Stimulated activated CD4-positive, alpha-beta T cell treated with anti-CD3 and anti-CD28 coated beads, Interleukin-4, amount 100 ng/mL, for 24 hours (primary cell): ENCODE results near the gene DUSP5.

Experiments used
- DNase-seq: peaks from one replicate; pipeline ENCODE4 v3.0.0-alpha.2; 2020

DUSP5 gene

DNA sequence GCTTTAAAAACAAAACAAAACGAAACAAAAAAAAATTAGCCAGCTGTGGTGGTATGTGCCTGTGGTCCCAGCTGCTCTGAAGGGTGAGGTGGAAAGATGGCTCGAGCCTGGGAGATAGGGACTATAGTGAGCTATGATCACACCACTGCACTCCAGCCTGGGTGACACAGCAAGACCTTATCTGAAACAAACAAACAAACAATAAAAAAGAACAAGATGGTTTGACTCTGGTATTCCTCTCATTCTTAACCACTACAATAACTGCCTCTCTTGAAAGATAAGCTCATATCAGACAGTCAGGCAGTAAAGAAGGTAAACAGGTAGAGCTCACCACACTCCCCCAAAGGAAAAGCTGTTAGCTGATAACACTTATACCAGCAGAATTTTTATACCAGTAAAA is 14.1 kb upstream of the DUSP5 start:
- no peak for DNase-seq

DNA sequence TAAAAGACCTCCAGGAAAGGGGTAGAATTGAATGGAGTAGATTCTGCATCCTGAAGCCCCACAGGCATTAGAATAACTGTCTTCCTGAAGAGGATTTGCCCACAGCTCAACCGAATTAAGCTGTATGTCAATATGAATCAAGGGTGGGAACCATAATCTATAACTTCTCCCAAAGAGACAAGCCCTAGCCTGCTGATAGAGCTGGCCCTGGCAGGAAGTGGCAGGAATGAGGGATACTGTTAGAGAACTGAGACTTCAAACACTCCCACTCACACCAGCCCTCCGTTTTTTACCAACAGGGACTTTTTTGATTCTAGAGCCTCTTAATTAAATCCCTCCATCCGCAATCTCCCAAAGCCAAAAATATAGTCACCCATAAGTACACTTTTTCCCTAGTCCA is 12.2 kb upstream of the DUSP5 start:
- DNase-seq, result no peak

DNA sequence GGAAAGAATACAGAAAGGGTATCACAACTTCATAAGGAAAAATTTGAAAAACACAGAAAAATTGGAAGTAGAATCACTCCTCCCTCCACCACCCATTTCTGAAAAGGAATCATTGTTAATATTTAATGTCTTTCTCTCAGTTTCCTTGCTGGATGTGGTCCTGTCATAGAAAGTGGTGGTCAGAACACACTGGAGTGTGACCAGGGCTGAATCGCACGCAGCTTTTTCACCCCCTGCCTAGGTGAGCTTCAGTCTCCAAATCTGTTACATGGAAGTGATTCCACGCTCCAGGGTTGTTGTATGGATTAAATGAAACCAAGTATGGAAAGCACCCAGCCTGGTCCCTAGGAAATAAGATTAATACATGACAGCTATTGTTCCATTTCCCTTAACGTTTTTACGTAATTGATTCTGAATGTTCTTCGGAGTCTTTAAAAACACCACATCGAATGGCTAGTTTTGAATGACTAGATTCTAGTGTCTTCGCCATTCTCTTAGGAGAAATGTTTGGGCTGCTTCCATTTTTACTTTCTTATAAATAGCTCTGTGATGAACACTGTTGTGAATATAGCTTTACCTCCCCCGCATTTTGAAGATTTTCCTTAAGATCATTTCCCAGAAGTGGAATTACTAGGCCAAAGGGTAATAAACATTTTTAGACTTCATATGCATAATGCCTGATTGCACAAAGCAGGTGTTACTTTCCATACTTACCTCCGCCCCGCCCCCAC is 10.9 kb upstream of the DUSP5 start:
- no peak for DNase-seq

DNA sequence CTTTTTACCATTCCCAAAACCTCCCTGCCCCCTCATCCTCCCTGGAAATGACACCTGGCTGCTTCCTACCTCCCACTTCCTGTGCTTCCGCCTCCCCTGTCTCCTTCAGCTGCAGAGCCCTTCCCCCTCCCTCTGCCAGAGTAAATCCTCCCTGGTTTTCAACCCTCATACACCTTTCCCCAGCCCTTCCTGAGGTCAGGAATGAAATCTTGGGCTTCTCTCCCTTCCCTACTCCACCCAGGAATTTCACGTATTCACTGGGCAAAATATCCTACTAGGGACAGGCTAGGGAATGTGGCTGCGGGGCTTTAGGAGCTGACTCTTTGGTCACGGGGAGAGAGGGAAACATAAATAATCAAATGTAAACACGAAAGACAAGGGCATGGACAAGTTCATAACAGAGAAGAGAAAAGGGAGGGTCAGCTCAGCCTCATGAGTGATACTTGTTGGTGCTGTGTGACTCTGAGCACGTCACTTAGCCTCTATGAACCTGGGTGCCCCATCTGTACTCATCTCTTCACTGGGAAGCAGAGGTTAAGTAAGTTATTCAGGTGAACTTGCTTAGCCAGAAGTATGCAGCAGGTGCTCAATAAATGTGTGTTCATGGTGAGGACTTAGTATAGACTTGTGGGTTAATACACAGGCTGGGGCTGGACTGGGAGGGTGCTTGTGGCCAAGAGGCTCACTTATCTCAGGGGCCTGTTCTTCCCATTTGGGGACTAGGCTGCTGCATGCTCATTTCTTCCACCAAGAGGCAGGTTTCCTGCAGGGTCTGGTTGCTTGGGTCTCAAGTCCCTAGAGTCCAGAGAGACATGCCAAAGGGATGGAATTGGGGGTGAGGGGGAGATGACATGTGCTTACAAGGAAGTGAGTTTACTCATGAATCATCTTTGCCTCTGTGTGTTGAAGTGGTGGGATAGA is 10.0 kb upstream of the DUSP5 start:
- no peak for DNase-seq

DNA sequence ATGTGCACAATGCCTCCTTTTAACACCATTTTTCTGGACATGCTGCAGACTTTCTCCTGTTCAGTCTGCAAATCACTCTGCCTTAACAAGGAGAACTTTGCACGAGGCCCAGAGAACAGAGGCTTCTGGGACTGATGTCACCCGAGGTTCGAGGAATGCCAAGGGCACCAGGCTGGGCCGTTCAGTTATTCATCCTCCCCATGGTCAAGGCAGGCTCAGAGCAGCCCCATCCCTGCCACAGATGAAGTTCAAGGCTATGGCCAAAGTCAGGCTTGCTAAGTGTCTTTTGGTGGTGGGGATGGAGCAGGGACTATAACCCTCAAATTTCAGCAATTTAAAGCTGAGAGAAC is 9.4 kb upstream of the DUSP5 start:
- no peak for DNase-seq

DNA sequence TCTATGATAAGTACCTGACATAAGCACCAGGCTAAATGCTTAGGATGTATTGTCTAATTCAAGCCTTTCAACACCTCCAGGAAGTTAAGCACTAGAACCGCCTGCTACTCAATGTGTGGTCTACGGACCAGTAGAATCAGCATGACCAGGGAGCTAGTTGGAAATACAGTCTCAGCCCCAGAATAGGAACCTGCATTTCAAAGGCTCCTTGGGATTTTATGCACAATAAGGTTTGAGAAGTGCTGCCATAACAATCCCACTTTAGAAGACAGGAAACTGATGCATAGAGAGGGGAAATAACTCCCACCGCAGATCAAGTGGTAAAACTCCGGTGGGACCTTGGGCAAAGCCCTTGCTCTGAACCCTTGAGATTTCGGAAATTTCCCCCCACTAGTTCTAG is 8.8 kb upstream of the DUSP5 start:
- no peak for DNase-seq

DNA sequence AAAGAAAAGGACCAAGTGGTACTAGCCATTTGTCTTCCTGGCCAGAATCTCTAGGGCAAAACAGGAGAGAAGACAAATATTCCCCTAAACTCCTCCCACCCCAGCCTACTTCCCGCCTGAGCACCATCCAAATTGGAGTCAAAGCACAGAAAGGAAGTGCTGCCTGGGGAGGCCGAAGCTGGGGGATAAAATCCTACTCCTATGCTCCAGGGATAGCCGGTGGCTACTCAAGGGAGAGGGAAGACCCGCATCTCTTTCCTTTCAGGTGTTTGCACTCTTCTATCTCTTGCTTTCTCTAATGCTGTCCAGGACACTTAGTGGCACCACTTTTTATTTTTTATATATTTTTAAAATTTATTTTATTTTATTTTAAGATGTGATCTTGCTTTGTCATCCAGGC is 7.1 kb upstream of the DUSP5 start:
- no peak for DNase-seq

DNA sequence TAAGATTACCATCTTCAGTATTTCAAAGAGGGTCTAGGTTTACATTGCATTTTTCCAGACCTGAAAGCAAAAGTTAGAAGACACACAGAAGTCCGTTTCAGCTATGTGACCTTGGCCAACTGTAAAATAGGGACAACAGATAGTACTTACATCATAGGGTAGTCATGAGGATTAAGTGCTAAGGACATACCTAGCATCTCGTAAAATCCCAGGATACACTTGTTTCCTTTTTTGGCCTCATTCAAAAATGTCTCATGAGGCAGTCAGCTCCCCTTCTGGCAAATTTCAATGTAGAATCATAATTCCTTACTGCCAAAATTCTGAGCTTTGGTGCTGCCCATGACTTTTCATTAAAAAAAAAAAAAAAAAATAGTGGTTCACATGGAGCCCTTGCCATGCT is 6.4 kb upstream of the DUSP5 start:
- DNase-seq, result no peak

DNA sequence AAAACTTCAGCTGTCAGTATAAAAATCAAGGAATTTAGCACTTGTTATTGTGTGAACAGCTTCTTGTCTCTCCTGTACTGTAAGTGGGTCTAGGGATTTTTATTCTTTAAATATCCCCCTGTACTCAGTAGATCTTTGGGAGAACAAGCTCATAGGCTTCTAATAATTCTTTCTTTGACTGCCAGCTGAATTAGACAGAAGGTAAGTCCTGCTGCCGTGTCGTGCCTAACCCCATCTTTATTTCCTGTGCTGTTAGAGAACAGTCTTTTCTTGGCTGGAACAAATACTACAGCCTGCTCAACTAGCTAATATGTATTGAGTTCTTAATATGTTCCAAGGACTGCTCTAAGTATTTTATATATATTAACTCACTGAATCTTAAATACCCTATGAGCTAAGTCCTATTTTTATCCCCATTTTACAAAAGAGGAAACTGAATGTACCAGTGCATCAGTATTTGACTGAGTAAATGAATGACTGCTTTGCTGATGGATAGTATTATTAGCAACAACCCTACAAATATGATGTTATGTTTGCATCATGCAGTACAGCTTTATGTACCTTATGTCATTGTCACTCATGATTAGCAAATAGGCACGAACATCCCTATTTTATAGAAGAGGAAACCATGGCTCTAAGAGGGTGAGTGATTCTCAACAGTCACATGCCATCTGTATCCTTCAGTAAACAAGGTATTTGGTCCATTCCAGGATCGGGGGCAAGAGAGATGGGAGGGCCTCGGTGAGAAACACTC is 5.5 kb upstream of the DUSP5 start:
- DNase-seq, result no peak

DNA sequence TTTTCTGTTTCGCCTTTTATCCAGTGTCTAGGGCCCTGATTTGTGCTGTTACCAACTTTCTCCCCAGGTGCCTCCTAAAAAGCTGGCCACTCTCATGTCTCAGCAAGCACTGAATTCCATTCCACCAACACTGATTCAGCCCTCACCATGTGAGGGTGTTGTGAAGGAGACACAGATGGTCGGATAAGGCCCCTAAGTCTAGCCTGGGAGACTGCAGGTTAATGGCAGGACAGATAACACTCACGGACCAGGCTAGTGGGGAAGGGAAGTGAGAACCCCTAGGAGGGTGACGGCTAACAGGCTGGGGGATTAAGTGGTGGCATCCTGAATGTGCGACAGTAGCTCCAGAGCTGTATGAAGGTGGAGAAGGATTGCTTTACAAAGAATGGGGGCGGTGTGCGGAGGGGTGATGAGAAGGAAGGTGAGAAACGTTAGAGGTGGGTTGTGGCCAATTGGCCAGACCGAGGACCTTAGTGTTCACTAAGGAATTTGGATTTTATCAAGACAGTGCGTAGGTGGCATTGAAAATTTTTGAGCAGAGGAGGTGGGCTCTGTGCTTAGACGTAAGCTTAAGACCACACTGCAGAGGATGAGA is 3.8 kb upstream of the DUSP5 start:
- DNase-seq, result no peak

DNA sequence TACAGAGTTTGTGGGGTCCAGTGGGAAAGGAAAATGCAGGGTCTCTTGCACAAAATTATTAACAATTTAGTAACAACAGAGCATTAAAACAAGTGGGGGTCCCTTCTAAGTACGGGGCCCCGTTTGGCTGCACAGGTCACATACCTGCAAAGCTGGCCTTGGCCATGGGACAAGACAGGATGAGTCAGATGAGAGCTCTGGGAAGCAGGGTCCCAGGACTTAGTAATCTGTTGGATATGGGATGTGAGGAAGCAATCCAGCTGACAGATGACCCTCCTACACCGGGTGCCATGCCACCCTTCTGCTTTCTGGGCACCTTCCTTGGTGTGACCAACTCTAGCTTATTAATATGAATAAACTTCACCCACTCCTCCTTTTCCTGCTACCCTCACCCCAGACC is 3.2 kb upstream of the DUSP5 start:
- no peak for DNase-seq

DNA sequence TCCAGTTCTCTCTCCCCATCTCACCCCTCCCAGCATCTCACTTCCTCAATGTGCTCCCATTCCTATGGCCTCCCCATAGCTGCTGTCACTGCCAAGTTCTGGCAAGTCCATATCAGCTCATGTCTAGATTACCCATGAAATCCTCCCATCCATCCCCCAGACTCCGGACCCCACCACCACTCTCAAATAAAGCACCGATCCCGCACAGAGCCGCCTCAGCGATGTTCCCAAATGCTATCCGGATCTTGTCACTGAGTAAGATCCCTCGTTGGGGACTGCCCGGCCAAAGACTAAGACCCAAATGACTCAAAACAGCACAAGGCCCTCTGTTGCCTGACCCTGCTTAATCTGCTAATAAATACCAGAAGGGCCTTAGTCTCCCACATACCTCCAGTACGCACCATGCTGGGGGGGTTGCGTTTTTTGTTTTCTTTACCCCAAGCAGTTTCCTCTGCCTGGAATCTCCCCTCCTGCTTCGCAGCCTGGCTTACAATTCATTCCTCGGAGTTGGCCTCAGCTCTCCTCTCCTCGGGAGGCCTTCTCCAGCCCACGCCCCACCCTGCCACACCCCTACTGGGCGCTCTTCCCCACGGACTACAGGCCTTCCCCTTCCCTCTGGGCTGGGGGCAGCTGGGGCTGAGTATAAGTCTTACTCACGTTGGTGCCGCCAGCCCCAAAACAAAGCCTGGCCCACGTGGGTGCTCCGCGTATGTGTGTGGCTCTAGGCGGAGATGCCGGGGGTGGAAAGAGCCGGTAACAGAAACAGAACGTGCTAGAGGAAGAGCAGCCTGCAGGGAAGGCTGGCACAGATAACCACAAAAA is 1.8 kb upstream of the DUSP5 start:
- DNase-seq, result peak; percentile 78

DNA sequence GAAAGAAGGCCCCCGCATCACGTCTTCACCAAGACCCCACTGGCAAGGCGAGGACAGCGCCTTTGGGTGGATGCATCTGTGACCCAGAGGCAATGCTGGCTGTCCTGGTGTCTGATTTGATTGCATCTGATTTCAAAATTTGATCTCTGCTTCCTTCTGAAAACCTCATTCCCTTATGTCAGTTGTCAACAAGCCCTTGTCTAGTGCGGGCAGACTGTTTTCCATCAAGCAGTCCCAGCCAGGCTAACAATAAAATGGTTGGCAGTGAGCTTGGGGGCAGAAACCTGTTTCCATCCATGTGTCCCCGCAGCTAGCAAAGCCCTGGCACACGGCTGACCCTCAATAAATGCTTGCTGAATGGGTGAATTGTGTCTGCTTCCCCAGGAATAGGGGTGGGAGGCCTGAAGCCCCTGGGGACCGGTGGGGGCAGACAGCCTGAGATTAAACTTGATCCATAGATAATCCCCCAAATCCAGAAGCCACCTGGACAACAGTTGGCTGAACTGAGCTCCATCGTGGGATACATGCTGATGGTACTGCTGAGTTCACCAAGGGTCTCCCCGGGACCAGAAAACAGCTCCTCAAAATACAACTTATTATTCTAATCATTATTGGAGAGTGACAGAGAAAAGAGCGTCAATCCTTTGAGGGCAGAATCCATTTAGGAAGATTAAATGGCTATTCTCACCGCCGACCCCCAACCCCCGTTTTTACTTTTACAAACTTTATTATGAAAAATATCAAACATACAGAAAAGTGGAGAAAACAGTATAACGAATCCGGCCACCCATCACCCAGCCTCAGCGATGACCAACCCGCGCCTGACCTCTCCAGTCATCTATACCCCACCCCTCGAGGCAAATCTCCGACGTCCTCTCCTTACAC is 912 bp upstream of the DUSP5 start:
- no peak for DNase-seq

DNA sequence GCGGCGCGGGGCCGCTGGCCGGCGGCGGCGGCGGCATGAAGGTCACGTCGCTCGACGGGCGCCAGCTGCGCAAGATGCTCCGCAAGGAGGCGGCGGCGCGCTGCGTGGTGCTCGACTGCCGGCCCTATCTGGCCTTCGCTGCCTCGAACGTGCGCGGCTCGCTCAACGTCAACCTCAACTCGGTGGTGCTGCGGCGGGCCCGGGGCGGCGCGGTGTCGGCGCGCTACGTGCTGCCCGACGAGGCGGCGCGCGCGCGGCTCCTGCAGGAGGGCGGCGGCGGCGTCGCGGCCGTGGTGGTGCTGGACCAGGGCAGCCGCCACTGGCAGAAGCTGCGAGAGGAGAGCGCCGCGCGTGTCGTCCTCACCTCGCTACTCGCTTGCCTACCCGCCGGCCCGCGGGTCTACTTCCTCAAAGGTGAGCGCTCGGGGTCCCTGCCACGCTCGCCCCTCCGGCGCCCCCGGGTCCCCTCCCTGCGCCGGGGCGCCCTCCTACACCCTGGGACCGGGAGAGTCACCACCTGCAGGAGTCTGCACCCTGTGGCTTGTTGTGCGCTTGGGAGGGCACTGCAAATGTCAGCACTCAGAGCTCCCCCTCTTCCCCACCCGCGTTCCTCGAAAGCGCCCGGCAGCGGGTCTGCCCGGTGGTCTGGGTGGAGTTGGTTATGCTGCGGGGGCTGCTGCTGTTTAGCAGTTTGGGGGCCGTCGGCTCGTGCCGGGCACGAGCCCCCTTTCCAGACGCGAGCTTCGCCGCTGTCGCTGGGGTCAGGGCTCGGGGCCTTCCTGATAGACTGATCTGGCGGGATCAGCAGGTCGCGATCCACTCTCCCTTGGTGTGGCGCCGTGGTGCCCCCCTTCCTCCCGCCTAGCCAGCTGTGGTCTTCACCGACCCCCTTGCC is 627 bp downstream of the DUSP5 start:
- peak; percentile 65 for DNase-seq

DNA sequence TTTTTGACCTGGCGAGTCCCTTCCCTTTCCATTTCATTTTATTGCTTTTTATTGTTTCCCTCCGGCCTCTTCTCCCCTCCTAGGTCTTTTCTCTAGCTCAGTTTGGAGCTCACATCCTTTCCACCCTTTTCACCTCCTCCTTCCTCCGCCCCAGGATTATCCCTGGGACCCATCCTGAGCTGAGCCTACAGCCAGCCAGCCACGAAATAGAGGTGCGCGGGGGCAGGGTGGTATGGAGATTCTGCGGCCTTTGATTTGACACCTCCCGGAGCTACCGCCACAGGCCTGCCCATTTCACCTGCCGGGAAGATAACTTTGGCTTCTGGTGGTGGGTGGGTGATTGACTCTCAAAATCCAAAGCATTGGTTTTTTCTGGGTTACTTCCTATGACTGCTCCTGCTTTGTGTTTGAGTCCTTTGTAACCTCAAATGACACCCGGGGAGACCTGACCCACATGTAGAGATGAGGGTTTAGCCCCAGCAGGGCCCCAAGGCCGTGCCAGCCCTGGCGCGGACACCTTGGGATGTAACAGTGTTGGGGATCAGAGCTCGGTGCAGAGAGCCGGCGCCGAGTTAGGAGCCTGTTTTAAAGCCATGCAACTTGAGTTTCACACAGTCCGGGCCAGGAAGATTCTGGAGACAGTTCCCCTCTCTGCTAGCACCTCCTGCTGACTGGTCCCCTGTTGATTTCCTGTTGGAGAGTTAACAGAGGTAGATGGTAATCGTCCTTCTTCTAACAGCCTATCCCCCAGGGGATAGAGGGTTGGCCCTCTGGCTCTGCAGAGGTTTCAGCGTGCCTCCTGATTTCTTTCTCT is 1.5 kb downstream of the DUSP5 start:
- peak; percentile 46 for DNase-seq

DNA sequence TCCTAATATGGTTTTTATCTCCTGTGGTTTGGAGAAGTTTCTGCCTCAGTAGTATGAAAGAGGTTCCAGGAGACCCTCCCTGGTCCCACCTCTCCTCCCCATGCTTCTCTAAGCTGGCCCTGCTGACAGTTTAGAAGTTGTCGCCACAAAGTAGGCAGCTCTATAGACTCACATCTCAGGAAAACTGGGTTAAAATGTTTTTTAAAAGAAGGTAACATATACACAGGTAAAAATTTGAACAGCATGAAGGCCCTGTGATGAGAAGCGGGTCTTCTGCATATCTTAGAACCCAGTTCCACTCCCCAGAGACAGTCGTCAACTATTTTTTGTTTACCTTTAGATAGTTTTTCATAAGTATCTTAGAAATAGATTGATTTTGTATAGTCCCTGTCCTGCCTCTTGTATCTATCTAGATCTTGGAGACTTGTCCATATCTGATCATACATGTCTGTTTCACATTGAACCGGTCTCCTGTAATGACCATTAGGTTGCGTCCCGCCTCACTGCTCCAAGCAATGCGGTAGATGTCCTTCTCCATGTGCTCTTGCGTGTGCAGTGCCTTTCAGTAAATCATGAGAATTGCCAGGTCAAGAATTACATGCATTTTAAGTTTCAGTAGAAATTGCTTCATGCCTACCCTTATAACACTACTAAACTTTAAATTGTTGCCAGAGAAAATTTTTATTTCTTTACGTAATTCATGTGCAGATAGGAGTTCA is 2.2 kb downstream of the DUSP5 start:
- DNase-seq, result no peak

DNA sequence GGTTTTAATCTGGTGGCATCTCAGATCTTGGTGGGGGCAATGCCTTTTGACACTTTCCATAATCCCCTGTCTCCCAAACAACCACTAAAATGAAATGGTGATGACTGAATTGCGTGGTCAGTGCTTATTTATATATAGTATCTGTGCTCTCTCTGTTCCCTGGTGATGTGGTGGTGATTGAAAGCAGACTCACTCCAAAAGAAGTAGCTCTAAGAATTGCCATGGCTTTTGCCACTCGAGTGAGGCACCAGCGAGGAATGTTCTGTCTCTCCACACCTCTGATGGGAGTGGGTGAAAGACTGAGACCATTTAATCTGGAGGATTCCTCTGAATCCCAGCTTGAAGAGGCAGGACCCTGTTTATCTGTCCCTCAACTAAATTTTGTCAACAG is 2.8 kb downstream of the DUSP5 start:
- no peak for DNase-seq

DNA sequence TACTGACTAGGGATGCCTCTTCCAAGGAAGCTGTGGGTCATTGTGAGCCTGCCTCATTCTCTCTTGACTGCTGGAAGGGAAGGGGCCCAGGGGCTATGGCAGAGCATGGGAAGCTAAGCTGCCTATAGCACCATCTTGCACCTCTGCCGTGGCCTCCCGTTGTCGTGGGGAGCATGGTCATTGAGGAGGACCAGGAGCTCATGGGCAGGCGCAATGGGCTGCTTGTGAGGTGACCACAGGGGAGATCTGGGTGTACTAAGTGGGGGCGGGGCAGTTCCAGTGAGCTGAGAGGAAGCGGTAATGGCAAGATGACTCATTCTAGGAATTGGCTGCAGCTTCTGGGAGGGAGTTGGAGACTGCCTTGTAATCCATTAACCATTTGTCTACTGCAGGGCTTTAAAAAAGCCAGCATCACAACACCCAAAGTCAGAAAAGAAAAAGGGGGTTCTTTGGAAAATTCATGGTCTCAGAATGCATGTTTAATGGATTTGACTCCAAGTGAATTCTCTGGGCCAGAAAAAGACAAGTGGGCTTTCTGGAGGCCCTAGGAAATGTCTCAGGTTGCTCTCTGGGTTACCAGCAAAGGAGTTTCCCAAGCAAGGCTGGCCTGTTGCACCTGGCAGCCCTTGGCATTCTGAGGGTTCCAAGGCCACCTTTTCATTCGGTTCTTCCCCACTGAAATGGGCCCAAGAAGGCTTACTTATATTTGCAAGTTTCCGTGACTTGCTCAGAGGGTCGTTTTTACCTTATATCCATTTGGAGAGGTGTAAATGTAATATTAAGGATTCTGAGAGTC is 3.6 kb downstream of the DUSP5 start:
- peak; percentile 66 for DNase-seq
